Measurements from ENCODE around the gene STK17A. TPM values are rescaled to one million over a fixed set of nuclear protein-coding genes. Genes with fewer than 3 reads are reported as not detected.

Gene STK17A
- polyA plus RNA-seq, 1 of the 3 experiments (the other 2 are of a cell fraction), result 47.8 TPM

- peak; percentile 31; the same call in 1 of the 2 replicates for TF ChIP-seq MAX (IDR thresholded peaks at IDR 0.05; ENCODE audit: low read depth)
- no peak for TF ChIP-seq SIN3A (IDR thresholded peaks at IDR 0.05; ENCODE audit: borderline replicate concordance, low read depth, low read length)
- peak; percentile 49; the same call in 1 of the 2 replicates for TF ChIP-seq PBX3 (IDR thresholded peaks at IDR 0.05)
- TF ChIP-seq CHD2 (IDR thresholded peaks at IDR 0.05; ENCODE audit: low read length, partially characterized antibody), result no peak
- no peak for TF ChIP-seq ELF1 (IDR thresholded peaks at IDR 0.05)
- TF ChIP-seq EZH2phosphoT487 (IDR thresholded peaks at IDR 0.05; ENCODE audit: borderline replicate concordance, low read depth), result no peak
- no peak for TF ChIP-seq TEAD4 (IDR thresholded peaks at IDR 0.05; ENCODE audit: borderline replicate concordance, insufficient read depth)
- no peak for TF ChIP-seq USF1 (IDR thresholded peaks at IDR 0.05; ENCODE audit: borderline replicate concordance, low read depth)
- peak; percentile 51 for TF ChIP-seq JUND (IDR thresholded peaks at IDR 0.05)
- TF ChIP-seq FOSL2 (IDR thresholded peaks at IDR 0.05; ENCODE audit: borderline replicate concordance, low read depth), result peak; percentile 52; the same call in 1 of the 2 replicates
- no peak for TF ChIP-seq CTCF (IDR thresholded peaks at IDR 0.05)
- no peak for TF ChIP-seq FOXM1 (IDR thresholded peaks at IDR 0.05; ENCODE audit: low read depth)
- peak; percentile 96 for TF ChIP-seq MEF2A (IDR thresholded peaks at IDR 0.05; ENCODE audit: borderline replicate concordance, low read depth)
Observed at GRCh38 chr7:43612599-43613589, 30.0 kb downstream of the STK17A start (continued).

GRCh38 chr7:43615558-43616145 lies 32.7 kb downstream of the STK17A start:
- H2AFZ ChIP-seq (ENCODE audit: low read depth), result no peak overlapping the region
- peaks cover 50% of the 10 kb centered on the region for H3F3A ChIP-seq (replicated peaks; ENCODE audit: insufficient read depth)
- H3K4me3 ChIP-seq (ENCODE audit: low read depth in 2 of 2, low read length in 1 of 2), result no peak overlapping the region
- DNase-seq, result no peak
- peaks cover 68 to 86% of the 10 kb centered on the region in 2 experiments for H3K36me3 ChIP-seq (replicated peaks in 1 of 2; ENCODE audit: control insufficient read depth in 1 of 2, insufficient read depth in 2 of 2, low read length in 1 of 2)
- H3K9me2 ChIP-seq, result no peaks in the 10 kb centered on the region
- no peaks in the 10 kb centered on the region for H3K9me3 ChIP-seq
- H3K4me2 ChIP-seq, result no peak overlapping the region
- no peaks in the 10 kb centered on the region for H3K27me3 ChIP-seq (ENCODE audit: insufficient read depth)
- H3K79me2 ChIP-seq (ENCODE audit: insufficient read depth), result peaks cover 97% of the 10 kb centered on the region
- peaks cover 91% of the 10 kb centered on the region for H4K20me1 ChIP-seq (ENCODE audit: insufficient read depth)
- H3K4me1 ChIP-seq (ENCODE audit: control insufficient read depth in 1 of 2, insufficient read depth in 2 of 2, low read depth in 1 of 2, low read length in 1 of 2), result peaks cover 6 to 43% of the 10 kb centered on the region in 2 experiments
- H3K27ac ChIP-seq (ENCODE audit: low read depth in 2 of 2, low read length in 1 of 2), result no peak overlapping the region; a peak in 1 of 4 replicates
- H3K9ac ChIP-seq, result no peak overlapping the region
- TF ChIP-seq POLR2AphosphoS5 (IDR thresholded peaks at IDR 0.05; ENCODE audit: low read depth, low read length) (peak; percentile 4; the same call in 1 of the 2 replicates), GATA2 (CRISPR knock-in tag; IDR thresholded peaks at IDR 0.05) (no peak)
- WGBS (ENCODE audit: low lambda C conversion rate), result 87% methylated on average over 7 of the region's 7 CpGs
- ChIA-PET POLR2A (no interaction called here), CTCF (interaction anchor here (1.0 to 4.0 kb wide), 5 partner anchors 9 to 105 kb away, joined by 3 to 20 read pairs (median 4); partner anchors contain the start of gene STK17A)
